ENCODE measurements around the gene SPDL1.

The SPDL1 gene

GRCh38 chr5:169650701-169651331 is 67.2 kb downstream of the SPDL1 start:
- no peaks in the 10 kb centered on the region for H3K9me3 Mint-ChIP-seq
- H3K36me3 Mint-ChIP-seq (ENCODE audit: low read depth) = peaks cover 57% of the 10 kb centered on the region
- H3K27me3 Mint-ChIP-seq (ENCODE audit: low read depth) = no peaks in the 10 kb centered on the region
- peaks cover 88% of the 10 kb centered on the region for H3K4me1 Mint-ChIP-seq (ENCODE audit: low read depth)
- peak; percentile 61 for DNase-seq (ENCODE audit: low spot score)
- H3K27ac Mint-ChIP-seq = peak overlapping the region; percentile 87
- peak overlapping the region; percentile 86 for H3K4me3 Mint-ChIP-seq

GRCh38 chr5:169651526-169651925 is 68.0 kb downstream of the SPDL1 start:
- H3K9me3 Mint-ChIP-seq = no peaks in the 10 kb centered on the region
- no peaks in the 10 kb centered on the region for H3K27me3 Mint-ChIP-seq (ENCODE audit: low read depth)
- H3K36me3 Mint-ChIP-seq (ENCODE audit: low read depth) = peaks cover 61% of the 10 kb centered on the region
- peaks cover 88% of the 10 kb centered on the region for H3K4me1 Mint-ChIP-seq (ENCODE audit: low read depth)
- H3K27ac Mint-ChIP-seq = peak overlapping the region; percentile 87
- no peak for DNase-seq (ENCODE audit: low spot score)
- peak overlapping the region; percentile 86 for H3K4me3 Mint-ChIP-seq

GRCh38 chr5:169652057-169652456 is 68.5 kb downstream of the SPDL1 start:
- Mint-ChIP-seq H3K27me3 (ENCODE audit: low read depth) (no peaks in the 10 kb centered on the region), H3K27ac (peak overlapping the region; percentile 65), H3K4me1 (ENCODE audit: low read depth) (peaks cover 87% of the 10 kb centered on the region), H3K36me3 (ENCODE audit: low read depth) (peaks cover 61% of the 10 kb centered on the region), H3K9me3 (no peaks in the 10 kb centered on the region), H3K4me3 (peak overlapping the region; percentile 7)
- no peak for DNase-seq (ENCODE audit: low spot score)

- Mint-ChIP-seq H3K27me3 (ENCODE audit: low read depth) (no peaks in the 10 kb centered on the region), H3K4me3 (no peak overlapping the region), H3K27ac (no peak overlapping the region), H3K9me3 (no peaks in the 10 kb centered on the region), H3K36me3 (ENCODE audit: low read depth) (peaks cover 59% of the 10 kb centered on the region), H3K4me1 (ENCODE audit: low read depth) (peaks cover 84% of the 10 kb centered on the region)
- no peak for DNase-seq (ENCODE audit: low spot score)
These were observed 69.5 kb downstream of the SPDL1 start for GRCh38 chr5:169653091-169653490.

Data from T-helper 2 cell treated with Interferon-gamma antibody and Interleukin-4, amounts not matched to agents 5 μg/mL and 100 μg/mL, for 36 hours (primary cell).